Stimulated activated CD4-positive, alpha-beta T cell treated with anti-CD3 and anti-CD28 coated beads, Interleukin-2, amount 100 ng/mL, for 4 hours (primary cell): ENCODE data around the gene OAF.
A peak's percentile ranks its signal among the peaks of the same experiment; 100 is the strongest.

Experiments
- DNase-seq: peaks from one replicate; pipeline ENCODE4 v3.0.0-alpha.2; 2020; ENCODE audit warnings: low read depth

OAF gene

GRCh38 chr11:120223793-120224192, 13.0 kb downstream of the OAF start:
- DNase-seq = no peak

- DNase-seq = no peak
Measured at GRCh38 chr11:120224361-120224760, 13.5 kb downstream of the OAF start.

- DNase-seq = no peak
Measured at GRCh38 chr11:120224972-120225909, 14.4 kb downstream of the OAF start.

- DNase-seq = no peak
Measured at GRCh38 chr11:120226242-120226641, 15.4 kb downstream of the OAF start.

- no peak for DNase-seq
Measured at GRCh38 chr11:120226714-120227113, 15.9 kb downstream of the OAF start.

GRCh38 chr11:120227228-120227852, 16.5 kb downstream of the OAF start:
- DNase-seq = no peak

- no peak for DNase-seq
Measured at GRCh38 chr11:120228794-120229384, 18.1 kb downstream of the OAF start.

GRCh38 chr11:120229451-120230424, 18.9 kb downstream of the OAF start:
- DNase-seq = no peak

- no peak for DNase-seq
Measured at GRCh38 chr11:120230433-120231071, 19.7 kb downstream of the OAF start.

- DNase-seq = no peak
Measured at GRCh38 chr11:120231963-120232362, 21.1 kb downstream of the OAF start.

- no peak for DNase-seq
Measured at GRCh38 chr11:120233207-120233803, 22.5 kb downstream of the OAF start.

- DNase-seq = peak; percentile 27
Measured at GRCh38 chr11:120235024-120235628, 24.3 kb downstream of the OAF start.

GRCh38 chr11:120236169-120237107, 25.6 kb downstream of the OAF start:
- no peak for DNase-seq

- no peak for DNase-seq
Measured at GRCh38 chr11:120238968-120239620, 28.3 kb downstream of the OAF start.

GRCh38 chr11:120239713-120240640, 29.1 kb downstream of the OAF start, which contains the start of gene POU2F3:
Gene POU2F3 (plus strand): TSS chr11:120240140. CDS start chr11:120240344, 204 bp downstream.
- DNase-seq = no peak

GRCh38 chr11:120240866-120241265, 30.0 kb downstream of the OAF start:
- no peak for DNase-seq

GRCh38 chr11:120241277-120241676, 30.4 kb downstream of the OAF start:
- no peak for DNase-seq
